Subcutaneous adipose tissue (tissue), 4 donors: ENCODE data around the gene CRB1. TPM values are rescaled to one million over a fixed set of nuclear protein-coding genes. Genes with fewer than 3 reads are reported as not detected.

Experiments used
- CTCF ChIP-seq: fragments of 450-650 bp; IDR thresholded peaks from one replicate; pipeline ENCODE4 v1.5.1; 2016; ENCODE audit warnings: low read depth, mild to moderate bottlenecking, control low read depth, antibody characterized with exemption, moderate library complexity
- total RNA-seq, 4 donors: library from RNA; depleted of rRNA; stranded (reverse); fragments of >200 nt; gene quantifications; one replicate each; pipeline ENCODE4 v1.1.0, GENCODE V29; 2016

The CRB1 gene
- total RNA-seq, 4 donors from 2014 or later: 0.34 to 0.94 (median 0.66) TPM; not detected in 1

- TF ChIP-seq CTCF: no peak
Observed at GRCh38 chr1:197327776-197328364, 59.8 kb downstream of the CRB1 start.

DNA sequence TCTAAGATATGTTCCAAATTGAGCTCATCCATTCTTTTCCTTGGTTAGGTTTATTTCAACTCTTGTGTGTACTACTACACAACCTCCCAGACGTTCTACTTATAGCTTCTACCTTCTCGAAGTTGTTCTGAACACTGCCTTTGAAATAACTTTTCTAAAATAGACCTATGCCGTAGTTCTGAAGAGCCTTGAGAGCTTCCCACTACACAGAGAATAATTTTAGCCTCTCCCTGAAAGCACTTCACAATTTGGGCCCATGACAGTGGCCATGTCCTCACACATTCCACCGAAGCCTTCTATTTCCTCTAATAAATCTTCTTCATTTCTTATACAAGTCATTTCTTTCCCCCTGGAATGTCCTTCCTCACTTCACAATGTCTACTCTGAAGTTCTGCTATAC, 62.2 kb downstream of the CRB1 start:
- TF ChIP-seq CTCF: no peak

DNA sequence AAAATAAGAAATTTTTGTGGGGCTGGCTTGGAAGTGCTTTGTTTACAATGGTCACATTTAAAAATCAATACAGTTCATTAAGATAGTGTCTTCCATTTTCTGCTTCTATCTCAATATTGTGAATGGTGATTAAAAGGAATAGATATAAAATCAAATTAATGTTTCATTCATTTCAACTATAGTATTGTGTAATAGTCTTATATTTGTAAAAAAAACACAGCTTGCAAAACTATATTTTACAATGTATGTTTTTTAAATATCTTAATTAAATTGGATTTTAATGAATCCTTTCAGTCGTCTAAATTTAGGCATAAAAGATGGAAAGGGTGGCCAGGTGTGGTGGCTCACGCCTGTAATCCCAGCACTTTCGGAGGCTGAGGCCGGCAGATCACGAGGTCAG, 63.5 kb downstream of the CRB1 start:
- no peak for TF ChIP-seq CTCF

- no peak for TF ChIP-seq CTCF
Observed at GRCh38 chr1:197333041-197333440, 65.0 kb downstream of the CRB1 start.

GRCh38 chr1:197336571-197336970, 68.5 kb downstream of the CRB1 start:
- TF ChIP-seq CTCF: no peak

GRCh38 chr1:197339106-197340060, 71.3 kb downstream of the CRB1 start:
- no peak for TF ChIP-seq CTCF

- TF ChIP-seq CTCF: no peak
Observed at GRCh38 chr1:197341626-197342025, 73.6 kb downstream of the CRB1 start.
